Panc1 (cell line): ENCODE results near the gene TMEM242. TPM values are rescaled to one million over a fixed set of nuclear protein-coding genes. Genes with fewer than 3 reads are reported as not detected.

ENCODE experiments used
- ATAC-seq: fragments of 200-7000 bp; cut with Tn5 transposase; 2 replicates; pipeline ENCODE4 v1.9.1; 2020; ENCODE audit warnings: mild to moderate bottlenecking, moderate library complexity
- BruUV-seq: library from RNA; stranded (reverse); fragments of 400-500 nt; replicated peaks from 2 replicates; lab custom pipeline; 2021; lab: Mats Ljungman, UMichigan
- CTCF ChIA-PET: fragments of 300-600 bp; sonication (Branson Sonifier 250); formaldehyde crosslinking; loops from one replicate; lab custom pipeline; 2022; ENCODE audit warnings: antibody characterized with exemption; lab: Charles Lee
- POLR2A ChIA-PET: fragments of 300-600 bp; sonication (Branson Sonifier 250); formaldehyde crosslinking; loops from one replicate; lab custom pipeline; 2022; ENCODE audit warnings: antibody characterized with exemption; lab: Charles Lee
- DNase-seq: peaks from one replicate; pipeline ENCODE4 v3.0.0-alpha.2; 2010; ENCODE audit warnings: low read depth, low spot score
- H3K27ac ChIP-seq: 2 replicates; pipeline ENCODE4 v1.5.1; 2011; ENCODE audit warnings: mild to moderate bottlenecking, low read length, inconsistent platforms
- H3K27me3 ChIP-seq: fragments of 200-500 bp; sonication (Bioruptor generic); 2 replicates; pipeline ENCODE4 v1.6.0; 2014; ENCODE audit warnings: low read length, inconsistent platforms; ENCODE audit not compliant: control insufficient read depth, insufficient read depth
- H3K36me3 ChIP-seq: fragments of 200-500 bp; sonication (Bioruptor generic); 2 replicates; pipeline ENCODE4 v1.5.1; 2014; ENCODE audit warnings: inconsistent platforms, mild to moderate bottlenecking, low read length, moderate library complexity; ENCODE audit not compliant: control insufficient read depth, insufficient read depth
- H3K4me1 ChIP-seq: 2 replicates; pipeline ENCODE4 v1.5.1; 2011; ENCODE audit warnings: inconsistent platforms, mild to moderate bottlenecking, low read length, moderate library complexity; ENCODE audit not compliant: control insufficient read depth, insufficient read depth
- H3K4me3 ChIP-seq, 2 experiments: 2 replicates each; pipeline ENCODE4 v1.5.1; 2011 to 2012; ENCODE audit warnings: low read depth in 2 of 2, low read length in 2 of 2, mild to moderate bottlenecking in 2 of 2, inconsistent platforms in 1 of 2, moderate library complexity in 1 of 2
- H3K9me3 ChIP-seq: fragments of 200-500 bp; sonication (Bioruptor generic); 2 replicates; pipeline ENCODE4 v1.5.1; 2014; ENCODE audit warnings: low read depth, mild to moderate bottlenecking, inconsistent platforms, low read length, moderate library complexity; ENCODE audit not compliant: control insufficient read depth, insufficient read depth
- POLR2AphosphoS5 ChIP-seq: IDR thresholded peaks from 2 replicates; pipeline ENCODE4 v1.6.1; 2012; ENCODE audit warnings: mild to moderate bottlenecking, low read depth, low read length, moderate library complexity
- SIN3A ChIP-seq: IDR thresholded peaks from 2 replicates; pipeline ENCODE4 v1.6.1; 2012; ENCODE audit warnings: low read depth, mild to moderate bottlenecking, low read length, moderate library complexity, borderline replicate concordance; ENCODE audit not compliant: insufficient read depth
- TCF7L2 ChIP-seq: IDR thresholded peaks from 2 replicates; pipeline ENCODE4 v1.6.1; 2011; ENCODE audit warnings: mild to moderate bottlenecking, low read depth, low read length, inconsistent platforms
- in situ Hi-C: cut with HindIII; loops from 2 replicates; pipeline ENCODE4 v1.10.0; 2016; ENCODE audit warnings: low sequenced_read_pairs, low pct_unique_long_range_greater_than_20kb
- intact Hi-C: fragments of 100-400 bp; cut with micrococcal nuclease; formaldehyde crosslinking; loops from one replicate; pipeline ENCODE4 v1.10.0; 2022; ENCODE audit not compliant: unreplicated experiment
- total RNA-seq: library from RNA; stranded (reverse); gene quantifications from one replicate; pipeline ENCODE4 v1.2.1, GENCODE V29; 2021; ENCODE audit not compliant: unreplicated experiment
- TF ChIP-seq, protein P1 (sequence below), 2 experiments: IDR thresholded peaks; 2 replicates each; pipeline ENCODE4 v1.6.1; 2011 to 2012; ENCODE audit warnings: low read depth in 2 of 2, control low read depth in 1 of 2, low read length in 1 of 2, mild to moderate bottlenecking in 1 of 2, moderate library complexity in 1 of 2; ENCODE audit not compliant: insufficient read depth in 1 of 2
- TF ChIP-seq, protein P2 (sequence below): fragments of 450-650 bp; IDR thresholded peaks from 2 replicates; pipeline ENCODE4 v1.5.1; 2017; ENCODE audit warnings: mild to moderate bottlenecking

Gene TMEM242
- total RNA-seq, 1 experiment from 2014 or later, result 6.8 TPM

DNA sequence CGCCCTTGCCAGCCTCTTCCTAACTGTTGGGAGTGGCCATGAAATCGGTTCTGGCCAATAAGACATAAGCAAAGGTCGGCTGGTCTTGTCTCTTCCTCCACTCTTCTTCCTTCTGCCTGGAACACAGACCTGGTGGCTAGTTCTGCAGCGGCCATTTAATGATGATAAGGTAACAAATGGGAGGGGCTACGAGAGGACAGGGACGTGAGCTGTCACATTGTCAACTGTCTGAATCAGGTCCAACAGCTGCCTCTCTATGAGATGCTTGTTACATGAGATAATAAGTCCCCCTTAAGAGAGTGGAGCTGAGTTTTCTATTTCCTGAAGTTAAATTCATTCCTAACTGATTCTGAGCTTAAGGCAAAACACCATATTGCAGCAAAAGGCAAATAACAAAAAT lies 12.5 kb upstream of the TMEM242 start:
- Histone ChIP-seq H3K4me3 (no peak overlapping the region), H3K4me1 (no peaks in the 10 kb centered on the region), H3K27me3 (no peaks in the 10 kb centered on the region), H3K9me3 (no peaks in the 10 kb centered on the region), H3K36me3 (no peaks in the 10 kb centered on the region), H3K27ac (no peak overlapping the region)
- intact Hi-C loops (no loop called here), in situ Hi-C loops (no loop called here)
- BruUV-seq, result no TSS peak
- CTCF ChIA-PET, result interaction anchor here (0.7 kb wide), 1 partner anchor 277 kb away, joined by 4 read pairs; no protein-coding TSS in a partner anchor
- DNase-seq, result no peak
- POLR2A ChIA-PET, result no interaction called here
- no peak for ATAC-seq
- TF ChIP-seq TCF7L2 (no peak), SIN3A (no peak), POLR2AphosphoS5 (no peak)
- TF ChIP-seq, protein P1, sequence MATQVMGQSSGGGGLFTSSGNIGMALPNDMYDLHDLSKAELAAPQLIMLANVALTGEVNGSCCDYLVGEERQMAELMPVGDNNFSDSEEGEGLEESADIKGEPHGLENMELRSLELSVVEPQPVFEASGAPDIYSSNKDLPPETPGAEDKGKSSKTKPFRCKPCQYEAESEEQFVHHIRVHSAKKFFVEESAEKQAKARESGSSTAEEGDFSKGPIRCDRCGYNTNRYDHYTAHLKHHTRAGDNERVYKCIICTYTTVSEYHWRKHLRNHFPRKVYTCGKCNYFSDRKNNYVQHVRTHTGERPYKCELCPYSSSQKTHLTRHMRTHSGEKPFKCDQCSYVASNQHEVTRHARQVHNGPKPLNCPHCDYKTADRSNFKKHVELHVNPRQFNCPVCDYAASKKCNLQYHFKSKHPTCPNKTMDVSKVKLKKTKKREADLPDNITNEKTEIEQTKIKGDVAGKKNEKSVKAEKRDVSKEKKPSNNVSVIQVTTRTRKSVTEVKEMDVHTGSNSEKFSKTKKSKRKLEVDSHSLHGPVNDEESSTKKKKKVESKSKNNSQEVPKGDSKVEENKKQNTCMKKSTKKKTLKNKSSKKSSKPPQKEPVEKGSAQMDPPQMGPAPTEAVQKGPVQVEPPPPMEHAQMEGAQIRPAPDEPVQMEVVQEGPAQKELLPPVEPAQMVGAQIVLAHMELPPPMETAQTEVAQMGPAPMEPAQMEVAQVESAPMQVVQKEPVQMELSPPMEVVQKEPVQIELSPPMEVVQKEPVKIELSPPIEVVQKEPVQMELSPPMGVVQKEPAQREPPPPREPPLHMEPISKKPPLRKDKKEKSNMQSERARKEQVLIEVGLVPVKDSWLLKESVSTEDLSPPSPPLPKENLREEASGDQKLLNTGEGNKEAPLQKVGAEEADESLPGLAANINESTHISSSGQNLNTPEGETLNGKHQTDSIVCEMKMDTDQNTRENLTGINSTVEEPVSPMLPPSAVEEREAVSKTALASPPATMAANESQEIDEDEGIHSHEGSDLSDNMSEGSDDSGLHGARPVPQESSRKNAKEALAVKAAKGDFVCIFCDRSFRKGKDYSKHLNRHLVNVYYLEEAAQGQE (IDR thresholded peaks at IDR 0.05; ENCODE audit: insufficient read depth in 1 of 2, low read depth in 2 of 2, low read length in 1 of 2), result no peak
- TF ChIP-seq, protein P2, sequence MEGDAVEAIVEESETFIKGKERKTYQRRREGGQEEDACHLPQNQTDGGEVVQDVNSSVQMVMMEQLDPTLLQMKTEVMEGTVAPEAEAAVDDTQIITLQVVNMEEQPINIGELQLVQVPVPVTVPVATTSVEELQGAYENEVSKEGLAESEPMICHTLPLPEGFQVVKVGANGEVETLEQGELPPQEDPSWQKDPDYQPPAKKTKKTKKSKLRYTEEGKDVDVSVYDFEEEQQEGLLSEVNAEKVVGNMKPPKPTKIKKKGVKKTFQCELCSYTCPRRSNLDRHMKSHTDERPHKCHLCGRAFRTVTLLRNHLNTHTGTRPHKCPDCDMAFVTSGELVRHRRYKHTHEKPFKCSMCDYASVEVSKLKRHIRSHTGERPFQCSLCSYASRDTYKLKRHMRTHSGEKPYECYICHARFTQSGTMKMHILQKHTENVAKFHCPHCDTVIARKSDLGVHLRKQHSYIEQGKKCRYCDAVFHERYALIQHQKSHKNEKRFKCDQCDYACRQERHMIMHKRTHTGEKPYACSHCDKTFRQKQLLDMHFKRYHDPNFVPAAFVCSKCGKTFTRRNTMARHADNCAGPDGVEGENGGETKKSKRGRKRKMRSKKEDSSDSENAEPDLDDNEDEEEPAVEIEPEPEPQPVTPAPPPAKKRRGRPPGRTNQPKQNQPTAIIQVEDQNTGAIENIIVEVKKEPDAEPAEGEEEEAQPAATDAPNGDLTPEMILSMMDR, result no peak

DNA sequence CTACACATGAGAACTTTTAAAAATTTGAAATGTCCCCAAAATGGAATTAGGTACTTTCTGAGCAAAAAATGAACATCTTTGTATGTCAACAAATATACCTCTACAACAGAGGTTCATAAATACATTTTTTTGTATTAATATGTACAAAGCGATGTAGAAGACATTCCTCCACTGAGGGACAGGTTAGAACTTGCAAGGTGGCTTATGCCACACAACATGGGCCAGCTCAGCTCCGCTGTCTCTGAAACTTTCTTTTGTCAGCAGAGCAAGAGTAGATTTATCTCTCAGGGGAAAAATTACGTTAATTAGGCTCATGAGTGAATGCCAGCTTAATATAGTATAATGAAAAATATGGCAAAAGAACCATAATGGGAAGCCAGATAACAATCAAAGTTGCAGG lies 10.6 kb upstream of the TMEM242 start:
- BruUV-seq, result no TSS peak
- TF ChIP-seq POLR2AphosphoS5 (no peak), SIN3A (no peak), TCF7L2 (no peak)
- TF ChIP-seq, protein P1 (IDR thresholded peaks at IDR 0.05; ENCODE audit: insufficient read depth in 1 of 2, low read depth in 2 of 2, low read length in 1 of 2), result no peak
- TF ChIP-seq, protein P2, result no peak
- CTCF ChIA-PET, result interaction anchor here (0.7 to 1.4 kb wide), 2 partner anchors 19 to 34 kb away, joined by 6 to 10 read pairs; no protein-coding TSS in a partner anchor
- POLR2A ChIA-PET, result interaction anchor here (0.6 kb wide), 1 partner anchor 502 kb away, joined by 5 read pairs; no protein-coding TSS in a partner anchor
- DNase-seq (no peak), ATAC-seq (no peak)
- H3K27ac ChIP-seq, result no peak overlapping the region
- H3K36me3 ChIP-seq, result no peaks in the 10 kb centered on the region; the same call in 1 of the 2 replicates
- H3K4me3 ChIP-seq, result no peak overlapping the region
- no peaks in the 10 kb centered on the region for H3K9me3 ChIP-seq
- H3K4me1 ChIP-seq, result peaks cover 6% of the 10 kb centered on the region; the same call in 1 of the 2 replicates
- in situ Hi-C loops (no loop called here), intact Hi-C loops (no loop called here)
- no peaks in the 10 kb centered on the region for H3K27me3 ChIP-seq
